DND-41 (cell line): Measurements from ENCODE around the gene EGFL6.
"Not testable (repeated sequence)": the region's sequence is repeated elsewhere in the genome, so short reads cannot be mapped to it uniquely, and the experiment has no call there.

Source experiments
- ATAC-seq: fragments of 200-7000 bp; cut with Tn5 transposase; 3 replicates; pipeline ENCODE4 v1.9.1; 2021; ENCODE audit warnings: low read depth; ENCODE audit not compliant: insufficient read depth
- DNase-seq: peaks from one replicate; pipeline ENCODE4 v3.0.0-alpha.2; 2020
- H2AFZ ChIP-seq: 2 replicates; pipeline ENCODE4 v1.6.0; 2012; ENCODE audit warnings: low read depth, low read length
- H3K27ac ChIP-seq: 2 replicates; pipeline ENCODE4 v1.5.1; 2012; ENCODE audit warnings: low read length, inconsistent platforms
- H3K27me3 ChIP-seq: fragments of 200-600 bp; sonication (generic); 2 replicates; pipeline ENCODE4 v1.6.0; 2012; ENCODE audit warnings: low read length, mild to moderate bottlenecking, inconsistent platforms; ENCODE audit not compliant: insufficient read depth, poor library complexity
- H3K36me3 ChIP-seq: 2 replicates; pipeline ENCODE4 v1.5.1; 2012; ENCODE audit warnings: low read length, inconsistent platforms; ENCODE audit not compliant: insufficient read depth
- H3K4me1 ChIP-seq: 2 replicates; pipeline ENCODE4 v1.5.1; 2012; ENCODE audit warnings: mild to moderate bottlenecking, low read length; ENCODE audit not compliant: insufficient read depth
- H3K4me2 ChIP-seq: 2 replicates; pipeline ENCODE4 v1.6.0; 2012; ENCODE audit warnings: mild to moderate bottlenecking, moderate library complexity, low read length, inconsistent platforms; ENCODE audit not compliant: insufficient read depth
- H3K4me3 ChIP-seq, 2 experiments: fragments of 200-600 bp in 1 of 2; shearing (Covaris generic) in 1 of 2; 2 replicates each; pipeline ENCODE4 v1.5.1; 2012 to 2016; ENCODE audit warnings: inconsistent platforms in 2 of 2, low read length in 2 of 2, mild to moderate bottlenecking in 2 of 2, low read depth in 1 of 2, moderate library complexity in 1 of 2
- H3K79me2 ChIP-seq: 2 replicates; pipeline ENCODE4 v1.6.0; 2012; ENCODE audit warnings: low read length, inconsistent platforms; ENCODE audit not compliant: insufficient read depth
- H3K9ac ChIP-seq: 2 replicates; pipeline ENCODE4 v1.6.0; 2012; ENCODE audit warnings: low read depth, mild to moderate bottlenecking, inconsistent platforms, low read length, moderate library complexity
- H3K9me3 ChIP-seq: 2 replicates; pipeline ENCODE4 v1.5.1; 2012; ENCODE audit warnings: low read length, moderate library complexity, mild to moderate bottlenecking, inconsistent platforms; ENCODE audit not compliant: insufficient read depth, severe bottlenecking
- H4K20me1 ChIP-seq: 2 replicates; pipeline ENCODE4 v1.6.0; 2012; ENCODE audit warnings: low read length; ENCODE audit not compliant: insufficient read depth
- CTCF ChIP-seq: IDR thresholded peaks from 2 replicates; pipeline ENCODE4 v1.5.1; 2012; ENCODE audit warnings: borderline replicate concordance, low read length, moderate library complexity, mild to moderate bottlenecking; ENCODE audit not compliant: poor library complexity, severe bottlenecking; ENCODE audit errors: extremely low read depth
- EZH2 ChIP-seq: IDR thresholded peaks from 3 replicates; pipeline ENCODE4 v1.6.1; 2012; ENCODE audit warnings: borderline replicate concordance, low read depth, mild to moderate bottlenecking, moderate library complexity, low read length, inconsistent platforms; ENCODE audit not compliant: severe bottlenecking

Gene EGFL6

GRCh38 chrX:13645464-13646153, 76.2 kb downstream of the EGFL6 start:
- no peaks in the 10 kb centered on the region for H3K36me3 ChIP-seq
- H4K20me1 ChIP-seq: no peaks in the 10 kb centered on the region
- no peaks in the 10 kb centered on the region for H3K27me3 ChIP-seq
- H3K27ac ChIP-seq: no peak overlapping the region
- no peak overlapping the region for H2AFZ ChIP-seq
- TF ChIP-seq EZH2 (no peak), CTCF (no peak)
- H3K4me1 ChIP-seq: no peaks in the 10 kb centered on the region
- H3K9ac ChIP-seq: no peak overlapping the region
- no peak overlapping the region for H3K4me2 ChIP-seq
- no peak overlapping the region for H3K4me3 ChIP-seq
- no peaks in the 10 kb centered on the region for H3K79me2 ChIP-seq
- no peak for DNase-seq
- no peak for ATAC-seq
- H3K9me3 ChIP-seq: no peaks in the 10 kb centered on the region

- Histone ChIP-seq H3K9me3 (no peaks in the 10 kb centered on the region), H3K4me1 (no peaks in the 10 kb centered on the region), H4K20me1 (no peaks in the 10 kb centered on the region), H3K4me3 (no peak overlapping the region), H3K79me2 (no peaks in the 10 kb centered on the region), H3K4me2 (no peak overlapping the region), H3K9ac (no peak overlapping the region), H3K27me3 (no peaks in the 10 kb centered on the region), H2AFZ (no peak overlapping the region), H3K27ac (no peak overlapping the region), H3K36me3 (no peaks in the 10 kb centered on the region)
- peak; percentile 54; the same call in 1 of the 3 replicates for ATAC-seq
- TF ChIP-seq EZH2 (no peak), CTCF (peak; percentile 62)
- DNase-seq: peak; percentile 34
Observed at GRCh38 chrX:13646154-13646549, 76.8 kb downstream of the EGFL6 start.

GRCh38 chrX:13647709-13648212, 78.4 kb downstream of the EGFL6 start:
- Histone ChIP-seq H3K4me1 (peaks cover 6% of the 10 kb centered on the region), H3K27ac (no peak overlapping the region), H3K79me2 (no peaks in the 10 kb centered on the region), H3K4me2 (no peak overlapping the region), H3K9me3 (no peaks in the 10 kb centered on the region), H2AFZ (no peak overlapping the region), H4K20me1 (no peaks in the 10 kb centered on the region), H3K4me3 (no peak overlapping the region), H3K27me3 (no peaks in the 10 kb centered on the region), H3K9ac (no peak overlapping the region), H3K36me3 (no peaks in the 10 kb centered on the region)
- TF ChIP-seq CTCF (no peak), EZH2 (no peak)
- ATAC-seq (no peak), DNase-seq (no peak)

GRCh38 chrX:13648336-13648735, 78.9 kb downstream of the EGFL6 start:
- H3K27me3 ChIP-seq, H3K4me3 ChIP-seq, H2AFZ ChIP-seq, H3K9ac ChIP-seq, H3K27ac ChIP-seq, H3K4me2 ChIP-seq, H3K4me1 ChIP-seq, ATAC-seq, H3K9me3 ChIP-seq, H3K79me2 ChIP-seq, H3K36me3 ChIP-seq, H4K20me1 ChIP-seq, DNase-seq: not testable (repeated sequence)
